KMS-11 (cell line): ENCODE results near the gene FOXQ1.

Experiments
- H2AFZ ChIP-seq: fragments of 200-600 bp; sonication (generic); 2 replicates; pipeline ENCODE4 v1.6.1; 2016; ENCODE audit warnings: antibody characterized with exemption, mixed run types, low read depth
- H3K27ac ChIP-seq: fragments of 200-600 bp; sonication (generic); 2 replicates; pipeline ENCODE4 v1.6.1; 2016; ENCODE audit warnings: mild to moderate bottlenecking, mixed run types
- H3K27me3 ChIP-seq: fragments of 200-600 bp; sonication (generic); 2 replicates; pipeline ENCODE4 v1.6.1; 2017; ENCODE audit warnings: mild to moderate bottlenecking, low read depth, mixed run types, moderate library complexity; ENCODE audit not compliant: insufficient read depth
- H3K36me3 ChIP-seq: fragments of 200-600 bp; sonication (generic); 2 replicates; pipeline ENCODE4 v1.6.1; 2017; ENCODE audit warnings: mild to moderate bottlenecking, mixed run types; ENCODE audit not compliant: insufficient read depth
- H3K4me1 ChIP-seq: fragments of 200-600 bp; sonication (generic); 2 replicates; pipeline ENCODE4 v1.6.1; 2016; ENCODE audit warnings: mild to moderate bottlenecking, low read depth, mixed run types; ENCODE audit not compliant: poor library complexity, severe bottlenecking
- H3K4me2 ChIP-seq: fragments of 200-600 bp; sonication (generic); 2 replicates; pipeline ENCODE4 v1.7.0; 2016; ENCODE audit warnings: mild to moderate bottlenecking, mixed run types
- H3K4me3 ChIP-seq: fragments of 200-600 bp; sonication (generic); IDR thresholded peaks from 2 replicates; pipeline ENCODE4 v1.6.1; 2017; ENCODE audit warnings: low read depth, low read length, mixed read lengths; ENCODE audit not compliant: insufficient read depth
- H3K79me2 ChIP-seq: fragments of 200-600 bp; sonication (generic); 2 replicates; pipeline ENCODE4 v1.6.1; 2016; ENCODE audit warnings: low read depth, mixed run types; ENCODE audit not compliant: insufficient read depth
- H3K9ac ChIP-seq: fragments of 200-600 bp; sonication (generic); 2 replicates; pipeline ENCODE4 v1.6.1; 2016; ENCODE audit warnings: mild to moderate bottlenecking, mixed run types
- H4K20me1 ChIP-seq: fragments of 200-600 bp; sonication (generic); 2 replicates; pipeline ENCODE4 v1.6.1; 2016; ENCODE audit warnings: mild to moderate bottlenecking, mixed run types; ENCODE audit not compliant: insufficient read depth
- TF ChIP-seq, protein P1 (sequence below): fragments of 200-600 bp; sonication (generic); conservative IDR thresholded peaks from 2 replicates; pipeline ENCODE4 v1.6.1; 2017; ENCODE audit warnings: low read depth, mild to moderate bottlenecking, antibody characterized with exemption, low read length, moderate library complexity, mixed read lengths

Gene FOXQ1

DNA sequence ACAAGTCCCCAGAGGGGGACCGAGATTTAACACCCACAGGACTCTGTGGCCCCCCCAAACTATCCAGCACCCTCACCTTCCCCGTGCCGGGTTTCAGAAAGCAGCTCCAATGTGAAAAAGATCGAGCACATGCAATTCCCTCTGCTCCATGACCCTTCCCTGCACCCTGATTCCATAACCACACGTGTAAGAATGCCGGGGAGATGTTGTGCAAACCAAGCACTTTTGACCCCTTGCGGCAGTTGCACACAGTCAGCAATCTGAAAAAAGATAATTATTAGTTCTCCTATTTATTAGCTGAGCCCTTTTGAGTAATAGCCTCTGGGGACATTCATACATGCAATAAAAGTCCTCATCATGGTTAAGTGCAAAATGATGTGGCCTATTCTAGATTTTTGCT, 13.0 kb downstream of the FOXQ1 start:
- H3K4me1 ChIP-seq = no peaks in the 10 kb centered on the region
- no peak overlapping the region for H3K4me2 ChIP-seq
- TF ChIP-seq, protein P1, sequence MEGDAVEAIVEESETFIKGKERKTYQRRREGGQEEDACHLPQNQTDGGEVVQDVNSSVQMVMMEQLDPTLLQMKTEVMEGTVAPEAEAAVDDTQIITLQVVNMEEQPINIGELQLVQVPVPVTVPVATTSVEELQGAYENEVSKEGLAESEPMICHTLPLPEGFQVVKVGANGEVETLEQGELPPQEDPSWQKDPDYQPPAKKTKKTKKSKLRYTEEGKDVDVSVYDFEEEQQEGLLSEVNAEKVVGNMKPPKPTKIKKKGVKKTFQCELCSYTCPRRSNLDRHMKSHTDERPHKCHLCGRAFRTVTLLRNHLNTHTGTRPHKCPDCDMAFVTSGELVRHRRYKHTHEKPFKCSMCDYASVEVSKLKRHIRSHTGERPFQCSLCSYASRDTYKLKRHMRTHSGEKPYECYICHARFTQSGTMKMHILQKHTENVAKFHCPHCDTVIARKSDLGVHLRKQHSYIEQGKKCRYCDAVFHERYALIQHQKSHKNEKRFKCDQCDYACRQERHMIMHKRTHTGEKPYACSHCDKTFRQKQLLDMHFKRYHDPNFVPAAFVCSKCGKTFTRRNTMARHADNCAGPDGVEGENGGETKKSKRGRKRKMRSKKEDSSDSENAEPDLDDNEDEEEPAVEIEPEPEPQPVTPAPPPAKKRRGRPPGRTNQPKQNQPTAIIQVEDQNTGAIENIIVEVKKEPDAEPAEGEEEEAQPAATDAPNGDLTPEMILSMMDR = no peak
- no peaks in the 10 kb centered on the region for H3K27me3 ChIP-seq
- no peaks in the 10 kb centered on the region for H3K79me2 ChIP-seq
- no peak overlapping the region for H3K27ac ChIP-seq
- H3K36me3 ChIP-seq = no peaks in the 10 kb centered on the region
- no peak overlapping the region for H3K9ac ChIP-seq
- H2AFZ ChIP-seq = no peak overlapping the region
- H4K20me1 ChIP-seq = no peaks in the 10 kb centered on the region
- H3K4me3 ChIP-seq = no peak overlapping the region

DNA sequence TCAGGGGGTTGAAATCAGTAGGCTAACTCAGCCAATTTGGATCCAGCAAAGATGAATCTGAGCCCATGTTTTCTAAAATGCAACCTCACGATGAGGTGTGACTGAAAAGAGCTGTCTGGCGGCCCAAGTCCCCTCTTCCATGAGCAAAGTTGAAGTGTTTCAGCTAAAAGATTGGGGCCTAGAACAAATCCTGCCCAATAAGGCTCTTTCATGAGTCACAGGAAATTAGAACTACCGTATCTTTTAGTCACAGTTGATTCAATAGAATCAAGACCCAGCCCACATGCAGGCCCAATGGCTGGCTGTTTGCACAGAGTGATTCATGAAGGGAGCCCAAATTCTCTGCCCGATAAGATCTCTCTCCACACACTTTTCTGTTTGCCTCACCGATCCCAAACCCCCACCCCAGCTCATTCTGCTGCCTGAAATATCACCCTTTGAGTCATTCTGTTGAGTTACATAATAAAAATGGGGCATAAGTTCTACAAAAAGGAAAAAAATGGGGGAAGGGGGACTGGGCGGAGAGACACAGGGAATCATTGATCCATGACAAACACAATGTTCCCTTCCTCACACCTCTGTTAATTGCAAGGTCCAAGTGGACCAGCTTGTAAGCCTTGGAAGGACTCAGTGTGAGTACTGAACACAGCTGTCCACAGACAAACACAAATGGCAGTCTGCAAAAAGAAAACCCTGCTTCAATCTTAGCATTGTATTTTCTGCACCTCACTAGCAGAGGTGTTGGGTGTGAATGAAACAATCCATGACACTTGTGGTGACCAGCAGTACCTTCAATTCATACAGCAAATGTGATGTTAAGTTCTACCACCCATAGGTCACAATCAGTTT, 13.8 kb downstream of the FOXQ1 start:
- Histone ChIP-seq H3K27ac (no peak overlapping the region), H3K36me3 (no peaks in the 10 kb centered on the region), H3K9ac (no peak overlapping the region), H3K4me3 (no peak overlapping the region), H3K4me1 (no peaks in the 10 kb centered on the region), H3K4me2 (no peak overlapping the region), H3K27me3 (no peaks in the 10 kb centered on the region), H3K79me2 (no peaks in the 10 kb centered on the region), H4K20me1 (no peaks in the 10 kb centered on the region), H2AFZ (no peak overlapping the region)
- TF ChIP-seq, protein P1 = no peak

DNA sequence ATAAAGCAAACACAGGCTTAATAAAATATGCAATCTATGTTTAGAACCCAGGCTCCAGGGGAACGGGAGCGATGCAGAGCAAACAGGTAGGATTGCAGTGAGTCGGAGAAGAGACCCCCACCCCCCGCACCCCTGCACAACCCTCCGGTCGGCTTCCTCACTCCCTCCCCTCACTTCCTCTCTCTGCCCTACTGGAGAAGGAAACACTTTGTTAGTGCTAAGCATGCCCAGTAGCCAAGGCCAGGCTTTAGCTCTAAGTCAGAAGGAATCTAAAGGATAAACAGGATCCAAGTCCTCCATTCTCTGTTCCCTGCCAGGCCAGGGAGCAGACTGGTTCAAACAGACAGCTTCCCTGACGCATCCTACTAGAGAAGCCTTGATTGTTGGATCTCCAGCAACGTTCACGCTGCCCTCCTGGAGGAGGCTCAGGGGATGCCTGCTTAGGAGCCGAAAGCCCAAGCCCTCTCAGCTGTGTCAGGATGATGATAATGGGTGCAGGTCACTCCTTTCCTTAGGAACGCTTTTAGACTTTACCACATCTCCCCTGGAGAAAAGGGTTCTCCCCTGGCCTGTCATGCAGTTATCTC, 14.7 kb downstream of the FOXQ1 start:
- TF ChIP-seq, protein P1 = no peak
- Histone ChIP-seq H3K4me2 (no peak overlapping the region), H3K79me2 (no peaks in the 10 kb centered on the region), H3K27me3 (no peaks in the 10 kb centered on the region), H3K36me3 (no peaks in the 10 kb centered on the region), H2AFZ (no peak overlapping the region), H3K27ac (no peak overlapping the region), H3K9ac (no peak overlapping the region), H4K20me1 (no peaks in the 10 kb centered on the region), H3K4me3 (no peak overlapping the region), H3K4me1 (no peaks in the 10 kb centered on the region)

DNA sequence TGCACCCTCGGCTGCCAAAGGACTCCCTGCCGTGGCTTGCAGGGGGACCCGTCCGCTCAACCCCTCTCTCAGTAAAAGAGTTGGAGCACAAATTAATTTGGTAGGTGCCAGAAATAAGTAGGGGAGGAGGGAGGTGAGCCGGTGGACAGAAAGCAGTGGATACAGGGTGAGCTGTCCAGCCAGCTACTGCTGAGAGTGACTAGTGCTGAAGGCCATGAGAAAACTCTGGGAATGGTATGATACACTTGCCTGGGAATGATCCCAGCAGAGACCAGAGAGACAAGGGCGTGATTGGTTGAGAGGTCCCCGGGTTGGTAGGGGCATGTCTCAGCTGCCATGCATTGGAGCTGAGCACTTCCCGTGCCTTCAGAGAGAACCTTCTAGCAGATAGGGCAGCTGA, 15.7 kb downstream of the FOXQ1 start:
- Histone ChIP-seq H3K4me3 (no peak overlapping the region), H3K4me2 (no peak overlapping the region), H3K27me3 (no peaks in the 10 kb centered on the region), H4K20me1 (no peaks in the 10 kb centered on the region), H3K36me3 (no peaks in the 10 kb centered on the region), H3K79me2 (no peaks in the 10 kb centered on the region), H2AFZ (no peak overlapping the region), H3K9ac (no peak overlapping the region), H3K27ac (no peak overlapping the region), H3K4me1 (no peaks in the 10 kb centered on the region)
- TF ChIP-seq, protein P1 = no peak
